ENCODE measurements around the gene DPT.

GRCh38 chr1:168676861-168677260 is 52.1 kb downstream of the DPT start:
- TF ChIP-seq GATA2 (IDR thresholded peaks at IDR 0.05; ENCODE audit: low read depth, low read length) (no peak), GATA3 (IDR thresholded peaks at IDR 0.05; ENCODE audit: low read depth, low read length) (no peak)

Measured in SH-SY5Y (cell line).